H1 (cell line): ENCODE data around the gene SHTN1. TPM values are rescaled to one million over a fixed set of nuclear protein-coding genes. Genes with fewer than 3 reads are reported as not detected.

ENCODE experiments used
- RAD21 ChIP-seq, 2 experiments: IDR thresholded peaks in 1 of 2; conservative IDR thresholded peaks in 1 of 2; 2 replicates each; pipeline ENCODE4 v1.6.1; 2011; ENCODE audit warnings: low read depth in 2 of 2, low read length in 2 of 2, improper control_type of control experiment in 1 of 2, inconsistent platforms in 1 of 2, mild to moderate bottlenecking in 1 of 2, moderate library complexity in 1 of 2
- TBP ChIP-seq: IDR thresholded peaks from 2 replicates; pipeline ENCODE4 v1.6.1; 2011; ENCODE audit warnings: low read depth, low read length, improper control_type of control experiment
- polyA plus RNA-seq, 7 experiments: library from polyadenylated mRNA; depleted of rRNA in 3 of 7; stranded (reverse) in 5 of 7; unstranded in 2 of 7; fragments of >200 nt in 5 of 7; fragments of 200-250 nt in 2 of 7; gene quantifications; 1 replicate in 5 of 7; 2 replicates in 1 of 7; 4 replicates in 1 of 7; pipeline versions ENCODE4 v1.2.1 to v1.2.3, GENCODE V29; 2011 to 2013; ENCODE audit warnings: missing spikeins in 2 of 7, mixed read lengths in 2 of 7
- total RNA-seq: library from RNA; stranded (reverse); fragmentation: NEBNext Ultra II Directional; extraction: Animal tissue kit (Norgen Biotek cat#: 25700); gene quantifications from 2 replicates; pipeline ENCODE4 v1.2.1, GENCODE V29; 2021

Gene SHTN1
- total and polyA plus RNA-seq, 2 of the 8 experiments (the other 6 are each of a cell fraction or from before 2014, with no cell fraction given): 3.3 to 12.7 TPM

DNA sequence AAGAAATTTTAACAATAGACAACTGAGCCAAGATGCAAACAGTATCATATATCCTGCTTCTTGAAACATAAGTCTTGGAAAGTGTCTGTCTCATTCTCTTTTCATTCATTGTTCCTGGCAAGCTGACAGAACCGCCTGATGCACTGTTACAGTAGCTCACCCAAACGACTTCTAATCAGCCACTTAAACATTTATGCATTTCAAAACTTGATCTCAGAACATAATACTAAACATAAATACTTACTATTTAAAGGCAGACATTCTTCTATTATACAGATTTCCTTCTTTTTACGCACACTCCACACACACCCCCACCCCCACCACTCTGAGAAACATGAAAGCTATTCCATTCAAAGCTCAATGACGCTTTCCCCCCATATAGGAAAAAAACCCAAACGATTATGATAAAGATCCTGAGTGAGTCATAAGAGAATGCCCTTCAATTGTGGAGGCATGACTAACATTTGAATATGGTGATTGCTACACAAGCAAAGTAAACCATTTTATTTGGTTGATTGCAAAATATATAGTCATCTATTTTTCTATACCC is 30.5 kb downstream of the SHTN1 start (continued):
- TF ChIP-seq TBP (no peak), RAD21 (IDR thresholded peaks at IDR 0.05 in 1 of 2, conservative IDR thresholded peaks at IDR 0.05 in 1 of 2; ENCODE audit: low read depth in 2 of 2, low read length in 2 of 2) (no peak)
